Measurements from ENCODE around the gene AGAP1. TPM values are rescaled to one million over a fixed set of nuclear protein-coding genes. Genes with fewer than 3 reads are reported as not detected.
A peak's percentile ranks its signal among the peaks of the same experiment; 100 is the strongest.

The AGAP1 gene
- total RNA-seq, 2 donors from 2014 or later, result 32.8 to 34.7 TPM

DNA sequence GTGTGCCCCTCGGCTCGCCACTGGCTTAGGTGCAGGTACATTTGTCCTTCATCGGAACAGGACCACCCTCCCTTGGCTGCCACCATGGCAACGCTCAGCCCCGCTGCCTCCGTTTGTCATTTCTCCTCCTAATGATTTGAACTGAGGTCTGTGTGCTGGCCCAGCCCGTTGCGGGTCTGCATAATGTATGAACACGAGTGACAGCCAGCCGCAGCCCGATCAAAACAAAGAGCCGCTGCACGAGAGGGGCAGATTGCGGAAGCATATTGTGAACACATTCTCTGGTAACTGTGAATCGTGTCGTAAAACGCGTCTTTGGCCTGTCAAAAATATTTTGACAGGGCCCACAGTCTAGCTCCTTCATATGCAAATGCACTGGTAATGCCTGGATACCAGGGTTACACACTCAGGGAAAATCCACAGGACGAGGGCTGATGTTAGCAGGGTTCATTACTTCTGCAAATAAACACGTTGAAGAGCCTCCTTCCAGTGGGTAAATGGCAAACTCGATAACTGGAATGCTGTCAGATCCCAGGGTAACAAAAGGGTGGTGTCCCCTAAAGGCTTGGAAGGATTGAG, 137.0 kb downstream of the AGAP1 start:
- Histone ChIP-seq H3K9ac (ENCODE audit: extremely low read depth, low read length, poor library complexity, severe bottlenecking) (no peak overlapping the region), H3K4me3 (ENCODE audit: low read length) (no peak overlapping the region), H3K9me3 (ENCODE audit: control insufficient read depth, low read length) (no peaks in the 10 kb centered on the region), H3K4me1 (ENCODE audit: control insufficient read depth, insufficient read depth, low read length) (no peaks in the 10 kb centered on the region), H3K27ac (ENCODE audit: low read depth, low read length) (peak overlapping the region; percentile 85), H3K27me3 (ENCODE audit: control insufficient read depth, insufficient read depth, low read length, poor library complexity, severe bottlenecking) (no peaks in the 10 kb centered on the region), H3K36me3 (ENCODE audit: control insufficient read depth, insufficient read depth, low read length) (no peaks in the 10 kb centered on the region)
- Mint-ChIP-seq H3K4me1 (peaks cover 9% of the 10 kb centered on the region), H3K4me3 (no peak overlapping the region), H3K9me3 (no peaks in the 10 kb centered on the region), H3K27me3 (ENCODE audit: insufficient read depth) (no peaks in the 10 kb centered on the region), H3K27ac (no peak overlapping the region), H3K36me3 (ENCODE audit: low read depth) (no peaks in the 10 kb centered on the region)
- DNase-seq, result no peak
- TF ChIP-seq, protein P1, sequence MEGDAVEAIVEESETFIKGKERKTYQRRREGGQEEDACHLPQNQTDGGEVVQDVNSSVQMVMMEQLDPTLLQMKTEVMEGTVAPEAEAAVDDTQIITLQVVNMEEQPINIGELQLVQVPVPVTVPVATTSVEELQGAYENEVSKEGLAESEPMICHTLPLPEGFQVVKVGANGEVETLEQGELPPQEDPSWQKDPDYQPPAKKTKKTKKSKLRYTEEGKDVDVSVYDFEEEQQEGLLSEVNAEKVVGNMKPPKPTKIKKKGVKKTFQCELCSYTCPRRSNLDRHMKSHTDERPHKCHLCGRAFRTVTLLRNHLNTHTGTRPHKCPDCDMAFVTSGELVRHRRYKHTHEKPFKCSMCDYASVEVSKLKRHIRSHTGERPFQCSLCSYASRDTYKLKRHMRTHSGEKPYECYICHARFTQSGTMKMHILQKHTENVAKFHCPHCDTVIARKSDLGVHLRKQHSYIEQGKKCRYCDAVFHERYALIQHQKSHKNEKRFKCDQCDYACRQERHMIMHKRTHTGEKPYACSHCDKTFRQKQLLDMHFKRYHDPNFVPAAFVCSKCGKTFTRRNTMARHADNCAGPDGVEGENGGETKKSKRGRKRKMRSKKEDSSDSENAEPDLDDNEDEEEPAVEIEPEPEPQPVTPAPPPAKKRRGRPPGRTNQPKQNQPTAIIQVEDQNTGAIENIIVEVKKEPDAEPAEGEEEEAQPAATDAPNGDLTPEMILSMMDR (conservative IDR thresholded peaks at IDR 0.05), result no peak
- WGBS, 2 experiments (ENCODE audit: insufficient coverage in 1 of 2, insufficient read length in 1 of 2), result 79 to 93% methylated on average over 21 of the region's 21 CpGs

DNA sequence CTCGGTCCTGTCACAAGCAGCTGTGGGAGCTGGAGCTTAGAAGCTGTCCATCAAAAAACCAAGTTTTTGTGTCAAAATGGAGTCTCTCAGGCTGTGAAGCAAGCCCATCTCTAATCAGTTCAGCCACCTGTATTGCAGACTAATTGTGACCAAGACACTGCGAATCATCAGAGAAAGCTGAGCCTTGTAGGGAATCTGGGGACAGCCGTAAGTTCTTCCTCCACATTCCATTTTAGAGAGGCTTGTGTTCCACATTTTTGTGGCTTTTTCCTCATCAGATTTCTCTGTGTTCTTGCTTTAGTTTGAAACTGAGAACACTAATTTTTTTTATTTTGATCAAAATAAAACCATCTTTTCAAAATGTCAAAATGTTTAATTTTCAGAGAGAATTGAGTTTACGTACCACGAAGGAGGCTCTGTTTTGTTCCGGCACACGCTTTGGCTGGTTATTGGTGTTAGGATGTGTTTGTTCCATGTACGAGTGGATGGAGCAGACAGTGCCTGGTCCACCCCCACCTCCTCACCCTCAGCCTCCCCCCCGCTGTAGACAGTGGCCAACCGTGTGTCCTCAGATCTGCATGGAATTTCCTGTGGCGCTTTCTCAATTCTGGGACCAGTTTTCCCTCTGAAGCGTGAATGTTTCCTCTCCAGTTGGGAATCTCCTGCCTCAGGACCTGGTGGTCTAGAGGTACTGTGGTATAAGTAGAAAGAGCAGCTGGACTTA, 140.8 kb downstream of the AGAP1 start:
- no peak for DNase-seq
- Mint-ChIP-seq H3K4me1 (peaks cover 18% of the 10 kb centered on the region), H3K9me3 (no peaks in the 10 kb centered on the region), H3K27ac (no peak overlapping the region), H3K4me3 (no peak overlapping the region), H3K36me3 (ENCODE audit: low read depth) (no peaks in the 10 kb centered on the region), H3K27me3 (ENCODE audit: insufficient read depth) (no peaks in the 10 kb centered on the region)
- H3K4me3 ChIP-seq (ENCODE audit: low read length), result no peak overlapping the region
- no peaks in the 10 kb centered on the region for H3K9me3 ChIP-seq (ENCODE audit: control insufficient read depth, low read length)
- H3K27me3 ChIP-seq (ENCODE audit: control insufficient read depth, insufficient read depth, low read length, poor library complexity, severe bottlenecking), result no peaks in the 10 kb centered on the region
- 89 to 97% methylated on average over 3 to 11 of the region's 12 CpGs for WGBS, 2 experiments (ENCODE audit: insufficient coverage in 1 of 2, insufficient read length in 1 of 2)
- no peaks in the 10 kb centered on the region for H3K36me3 ChIP-seq (ENCODE audit: control insufficient read depth, insufficient read depth, low read length)
- peaks cover under 1% of the 10 kb centered on the region for H3K4me1 ChIP-seq (ENCODE audit: control insufficient read depth, insufficient read depth, low read length)
- no peak overlapping the region for H3K9ac ChIP-seq (ENCODE audit: extremely low read depth, low read length, poor library complexity, severe bottlenecking)
- no peak overlapping the region for H3K27ac ChIP-seq (ENCODE audit: low read depth, low read length)
- TF ChIP-seq, protein P1 (conservative IDR thresholded peaks at IDR 0.05), result no peak

- no peak overlapping the region for H3K27ac Mint-ChIP-seq
Observed at GRCh38 chr2:235636546-235636945, 142.7 kb downstream of the AGAP1 start.

More at GRCh38 chr2:235636546-235636945, 142.7 kb downstream of the AGAP1 start:
- H3K9ac ChIP-seq (ENCODE audit: extremely low read depth, low read length, poor library complexity, severe bottlenecking), result no peak overlapping the region
- Mint-ChIP-seq H3K4me1 (peaks cover 34% of the 10 kb centered on the region), H3K4me3 (no peak overlapping the region), H3K36me3 (ENCODE audit: low read depth) (no peaks in the 10 kb centered on the region), H3K9me3 (no peaks in the 10 kb centered on the region), H3K27me3 (ENCODE audit: insufficient read depth) (no peaks in the 10 kb centered on the region)
- H3K27me3 ChIP-seq (ENCODE audit: control insufficient read depth, insufficient read depth, low read length, poor library complexity, severe bottlenecking), result no peaks in the 10 kb centered on the region
- no peaks in the 10 kb centered on the region for H3K36me3 ChIP-seq (ENCODE audit: control insufficient read depth, insufficient read depth, low read length)
- H3K9me3 ChIP-seq (ENCODE audit: control insufficient read depth, low read length), result no peaks in the 10 kb centered on the region
- H3K4me1 ChIP-seq (ENCODE audit: control insufficient read depth, insufficient read depth, low read length), result peaks cover 6% of the 10 kb centered on the region
- WGBS, 2 experiments (ENCODE audit: insufficient coverage in 1 of 2, insufficient read length in 1 of 2), result 94 to 95% methylated on average over 8 to 12 of the region's 12 CpGs
- TF ChIP-seq, protein P1 (conservative IDR thresholded peaks at IDR 0.05), result no peak
- no peak for DNase-seq
- H3K27ac ChIP-seq (ENCODE audit: low read depth, low read length), result no peak overlapping the region
- no peak overlapping the region for H3K4me3 ChIP-seq (ENCODE audit: low read length)

All from endodermal cell (in vitro differentiated cells).